SHP77 (cell line): ENCODE results near the gene MRTFB.
A peak's percentile ranks its signal among the peaks of the same experiment; 100 is the strongest.
"Not testable (repeated sequence)": the region's sequence is repeated elsewhere in the genome, so short reads cannot be mapped to it uniquely, and the experiment has no call there.

Experiments used
- DNase-seq, 2 experiments: peaks; one replicate each; lab custom pipeline; 2025; lab: John Stamatoyannopoulos, UW

The MRTFB gene

DNA sequence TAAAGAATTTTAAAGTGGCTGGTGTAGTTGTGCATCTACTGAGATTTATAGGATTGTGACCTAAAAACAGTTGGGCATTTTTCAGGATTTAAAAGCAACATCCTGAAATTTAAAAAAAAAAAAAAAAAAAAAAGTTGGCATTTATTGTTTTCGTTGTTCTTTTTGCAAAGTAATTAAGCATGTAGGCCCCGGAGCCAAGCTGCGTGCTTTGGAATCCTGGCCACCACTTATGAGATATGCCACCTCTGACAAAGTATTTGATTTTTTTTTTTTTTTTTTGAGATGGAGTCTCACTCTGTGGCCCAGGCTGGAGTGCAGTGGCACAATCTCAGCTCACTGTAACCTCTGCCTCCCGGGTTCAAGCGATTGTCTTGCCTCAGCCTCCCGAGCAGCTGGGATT, 112.8 kb downstream of the MRTFB start:
- DNase-seq: not testable (repeated sequence)

DNA sequence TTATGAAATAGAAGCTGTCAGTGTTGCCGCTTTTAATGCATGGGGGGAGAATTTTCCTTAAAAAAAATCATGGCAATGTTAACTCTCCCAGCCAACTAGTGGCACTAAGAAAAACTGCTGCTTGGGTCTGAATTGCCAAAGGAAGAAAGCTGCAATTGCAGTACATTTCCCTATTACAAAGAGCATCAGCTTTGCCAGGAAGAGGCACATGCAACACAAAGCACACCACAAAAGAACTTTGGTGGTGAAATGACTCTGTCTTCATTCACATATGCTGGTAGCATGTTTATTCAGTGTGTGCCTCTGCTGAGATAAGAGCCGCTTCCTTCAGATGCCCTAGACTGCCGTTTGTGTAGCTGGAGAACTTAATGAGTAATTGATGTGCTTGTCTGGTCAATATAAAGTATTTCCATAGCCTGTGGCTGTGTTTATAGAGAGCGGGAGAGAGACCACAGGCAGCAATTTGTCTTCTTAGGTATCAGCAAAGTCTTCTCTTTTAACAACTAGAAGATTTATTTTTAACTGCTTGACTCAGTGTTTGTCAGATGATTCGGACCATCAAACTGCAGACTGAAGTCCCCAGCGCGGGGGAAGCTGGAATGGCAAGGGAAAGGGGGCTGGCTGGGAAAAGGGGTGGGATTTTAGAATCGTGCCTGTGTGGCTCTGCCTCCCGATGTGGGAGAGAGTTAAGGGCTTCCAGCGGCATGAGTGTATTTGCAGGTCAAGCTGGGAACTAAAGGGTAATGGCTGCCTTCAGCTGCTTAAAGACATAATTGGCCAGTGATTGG, 115.1 kb downstream of the MRTFB start:
- peak; percentile 76 to 86 for DNase-seq

DNA sequence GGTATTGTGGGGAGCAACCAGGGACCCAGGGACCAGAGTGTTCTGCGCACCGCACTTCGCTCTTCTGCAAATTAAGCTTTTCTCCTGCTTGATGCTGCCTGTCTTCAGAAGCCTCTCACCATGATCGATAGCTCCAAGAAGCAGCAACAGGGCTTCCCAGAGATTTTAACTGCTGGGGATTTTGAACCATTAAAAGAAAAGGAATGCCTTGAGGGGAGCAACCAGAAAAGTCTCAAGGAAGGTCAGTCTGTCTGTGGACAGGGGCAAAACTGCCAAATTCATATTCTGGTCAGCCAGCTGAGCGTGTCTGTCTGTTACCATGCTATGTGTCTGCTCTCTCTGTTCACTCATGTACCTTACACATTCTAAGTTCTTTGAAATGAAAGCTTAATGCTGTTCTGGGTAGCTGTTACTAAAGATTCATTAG, 115.7 kb downstream of the MRTFB start:
- peak in 1 of 2 experiments; percentile 16 for DNase-seq

GRCh38 chr16:14187517-14188338, 116.6 kb downstream of the MRTFB start:
- DNase-seq: peak; percentile 32 to 47

GRCh38 chr16:14193316-14193871, 122.3 kb downstream of the MRTFB start:
- peak; percentile 79 to 95 for DNase-seq

DNA sequence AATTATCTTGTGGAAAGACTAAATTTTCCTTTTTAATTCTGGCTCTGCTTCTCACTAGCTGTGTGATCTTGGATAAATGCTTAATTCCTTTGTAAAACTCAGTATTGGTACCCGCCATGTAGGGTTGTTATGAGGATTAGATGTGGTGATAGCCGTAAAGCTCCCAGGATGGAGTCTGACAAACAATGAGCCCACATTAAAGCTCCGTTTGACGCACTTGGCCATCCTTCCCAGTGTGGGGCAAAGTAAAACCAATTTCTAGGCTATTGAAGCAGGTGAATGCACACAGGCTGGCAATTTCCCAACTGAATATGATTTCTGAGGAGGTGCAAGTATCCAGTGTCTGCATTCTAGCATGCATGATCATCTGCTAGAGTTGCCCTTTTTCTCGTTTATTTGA, 123.6 kb downstream of the MRTFB start:
- peak; percentile 67 to 74 for DNase-seq

DNA sequence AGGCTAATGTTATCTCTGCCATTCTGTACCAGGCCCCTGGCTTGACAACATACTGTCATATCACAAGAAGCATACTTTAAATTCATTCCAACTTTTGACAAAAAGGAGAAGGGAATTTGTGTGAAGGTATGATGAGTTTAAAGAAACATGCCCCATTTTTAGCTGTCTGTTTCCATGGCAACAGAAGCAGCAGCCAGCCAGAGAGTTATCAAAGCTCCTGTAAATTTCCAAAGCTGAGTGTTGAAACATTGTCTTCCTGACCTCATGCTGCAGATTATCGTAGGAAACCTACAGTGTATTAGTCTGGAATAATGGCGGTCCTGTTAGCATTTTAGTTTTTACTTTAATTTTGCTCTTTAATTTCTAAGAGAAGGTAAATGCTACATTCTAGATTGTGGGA, 124.9 kb downstream of the MRTFB start:
- DNase-seq: no peak

DNA sequence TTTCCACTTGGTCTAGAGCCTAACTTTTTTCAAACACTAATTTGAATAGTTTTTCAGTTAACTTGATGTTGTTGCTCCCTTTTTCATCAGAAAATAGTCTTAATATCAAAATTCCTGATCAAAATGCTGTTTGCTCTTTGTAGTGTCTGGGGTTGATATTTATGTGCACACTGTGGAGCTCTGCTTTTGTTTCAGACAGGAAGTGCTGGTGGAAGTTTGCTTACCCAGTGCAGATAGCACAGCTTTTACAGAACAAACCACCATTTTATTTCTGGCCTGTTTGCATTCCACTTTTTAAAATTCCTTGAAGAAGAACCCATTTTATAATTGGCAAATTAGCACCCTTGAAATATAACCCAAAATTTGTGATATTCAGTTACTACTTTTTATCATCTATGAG, 125.4 kb downstream of the MRTFB start:
- DNase-seq: peak; percentile 22

DNA sequence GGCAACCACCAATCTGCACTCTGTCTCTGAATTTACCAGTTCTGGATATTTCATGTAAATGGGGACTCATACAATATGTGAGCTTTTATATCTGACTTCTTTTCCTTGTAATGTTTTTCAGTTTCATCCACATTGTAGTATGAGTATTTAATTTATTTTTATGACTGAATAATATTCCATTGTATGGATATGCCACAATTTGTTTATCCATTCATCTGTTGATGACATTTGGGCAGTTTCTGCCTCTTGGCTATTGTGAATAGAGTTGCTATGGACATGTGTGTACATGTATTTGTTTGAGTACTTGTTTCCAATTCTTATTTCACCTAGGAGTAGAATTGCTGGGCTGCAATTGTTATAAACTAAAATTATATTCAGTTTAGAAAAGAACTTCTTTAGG, 126.9 kb downstream of the MRTFB start:
- no peak for DNase-seq

- no peak for DNase-seq
Measured at GRCh38 chr16:14198572-14198971, 127.5 kb downstream of the MRTFB start.

GRCh38 chr16:14199199-14199598, 128.1 kb downstream of the MRTFB start:
- no peak for DNase-seq

DNA sequence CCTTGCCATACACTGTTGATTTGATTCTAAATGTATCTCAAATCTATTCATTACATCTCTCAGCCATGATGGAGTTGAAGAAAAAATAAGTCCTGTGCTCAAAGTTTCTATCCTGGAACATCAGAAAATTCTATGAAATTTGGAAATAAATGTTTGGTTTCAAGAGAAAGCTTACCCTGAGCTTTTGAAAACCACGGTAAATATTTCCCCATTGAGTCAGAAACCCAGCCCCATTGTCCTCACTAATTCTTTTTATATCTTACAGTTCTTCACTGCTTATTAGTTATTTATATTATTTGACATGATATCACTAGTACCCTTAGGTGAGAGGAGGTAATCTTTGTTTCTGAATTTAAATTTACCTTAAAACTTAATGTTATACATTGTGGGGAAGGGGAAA, 128.5 kb downstream of the MRTFB start:
- DNase-seq: no peak

- DNase-seq: no peak
Measured at GRCh38 chr16:14202095-14202494, 131.0 kb downstream of the MRTFB start.

GRCh38 chr16:14202697-14203096, 131.6 kb downstream of the MRTFB start:
- DNase-seq: peak; percentile 67 to 80

GRCh38 chr16:14203166-14203565, 132.0 kb downstream of the MRTFB start:
- no peak for DNase-seq

GRCh38 chr16:14205666-14206065, 134.5 kb downstream of the MRTFB start:
- no peak for DNase-seq

DNA sequence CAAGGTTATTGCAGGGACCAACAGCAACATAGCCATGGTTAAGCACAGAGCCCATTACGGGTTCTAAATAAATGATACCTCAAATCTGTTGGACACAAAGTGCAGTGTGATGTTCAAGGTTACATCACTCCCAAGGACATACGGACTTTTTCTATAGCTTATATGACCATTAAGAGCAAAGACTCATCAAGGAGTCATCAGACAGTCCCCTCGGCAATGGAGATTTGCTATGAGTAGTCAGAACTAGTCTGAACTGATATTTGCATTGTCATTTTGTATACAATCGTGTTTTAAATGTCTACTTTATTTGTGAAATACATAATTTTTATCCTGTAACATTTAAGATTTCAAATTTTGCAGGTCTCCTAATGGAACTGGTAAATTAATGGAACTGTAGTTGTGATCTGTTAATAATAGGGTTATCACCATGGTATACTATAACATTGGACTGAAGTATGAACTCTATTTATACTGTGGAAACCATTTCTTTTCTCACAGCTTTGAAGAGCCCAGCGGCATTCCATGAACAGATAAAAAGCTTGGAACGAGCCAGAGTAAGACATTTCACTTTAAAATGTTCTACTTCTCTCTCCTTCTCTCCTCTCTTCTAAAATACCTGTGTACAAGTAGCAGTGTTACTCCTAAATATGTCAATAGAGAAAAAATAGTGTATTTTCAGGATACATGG, 140.9 kb downstream of the MRTFB start:
- no peak for DNase-seq

DNA sequence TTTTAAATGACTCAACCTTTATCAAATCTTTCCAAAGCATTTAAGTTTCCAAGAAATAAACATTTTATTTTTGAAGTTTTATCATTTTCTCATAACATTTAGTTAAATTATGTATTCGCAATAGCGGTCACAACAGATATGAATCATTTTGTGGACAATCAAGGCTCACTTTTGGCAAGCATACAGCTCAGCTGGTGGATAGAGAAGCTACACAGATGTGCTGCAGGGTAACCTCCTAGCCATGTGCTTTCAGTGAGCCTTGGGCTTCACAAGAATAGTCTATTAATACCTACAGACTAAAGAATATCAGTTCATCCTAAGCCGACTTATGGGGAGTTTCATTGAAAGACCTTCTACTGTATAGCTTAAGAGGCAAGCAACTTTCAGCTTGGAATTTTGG, 144.8 kb downstream of the MRTFB start:
- no peak for DNase-seq

DNA sequence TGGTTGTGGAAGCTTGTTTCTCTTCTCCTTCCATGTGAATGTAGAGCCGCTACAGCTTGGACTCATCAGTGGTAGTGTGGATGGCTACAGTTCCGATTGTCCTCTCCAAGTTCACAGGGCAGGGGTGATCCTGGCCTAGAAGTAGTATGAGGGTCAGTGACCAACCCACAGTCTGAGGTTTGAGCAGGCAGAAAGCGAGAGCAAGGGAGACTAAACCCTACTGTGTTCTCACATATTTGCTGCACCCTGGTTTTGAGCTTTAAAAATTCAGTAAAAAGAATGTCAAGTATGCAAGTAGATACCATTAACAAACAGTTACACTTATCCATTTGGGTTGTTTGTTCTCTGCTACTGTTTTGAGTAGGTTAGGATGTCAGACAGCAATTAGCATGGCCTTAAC, 148.9 kb downstream of the MRTFB start:
- DNase-seq: no peak

- no peak for DNase-seq
Measured at GRCh38 chr16:14223632-14224031, 152.5 kb downstream of the MRTFB start.

DNA sequence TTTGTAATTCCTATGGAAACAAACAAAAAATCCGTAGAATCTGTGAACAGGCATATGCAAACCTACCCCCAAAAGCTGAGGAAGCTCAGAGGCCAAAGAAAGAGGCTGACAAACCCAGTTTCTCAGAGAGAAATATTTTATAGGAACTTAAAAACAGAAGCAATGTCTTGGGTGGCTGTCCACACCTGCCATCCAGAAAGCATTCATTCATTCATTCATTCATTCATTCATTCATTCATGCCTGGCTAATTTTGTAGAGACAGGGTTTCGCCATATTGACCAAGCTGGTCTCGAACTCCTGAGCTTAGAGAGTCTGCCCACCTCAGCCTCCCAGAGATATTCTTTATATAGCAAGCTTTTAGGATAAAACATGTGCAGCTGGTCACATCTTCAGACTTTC, 154.3 kb downstream of the MRTFB start:
- no peak for DNase-seq
